Subcutaneous adipose tissue (tissue), 4 donors: ENCODE measurements around the gene CAMK2N1. TPM values are rescaled to one million over a fixed set of nuclear protein-coding genes. Genes with fewer than 3 reads are reported as not detected.

Experiments used
- CTCF ChIP-seq: fragments of 450-650 bp; IDR thresholded peaks from one replicate; pipeline ENCODE4 v1.5.1; 2016; ENCODE audit warnings: low read depth, mild to moderate bottlenecking, control low read depth, antibody characterized with exemption, moderate library complexity
- total RNA-seq, 4 donors: library from RNA; depleted of rRNA; stranded (reverse); fragments of >200 nt; gene quantifications; one replicate each; pipeline ENCODE4 v1.1.0, GENCODE V29; 2016

The CAMK2N1 gene
- total RNA-seq, 4 donors from 2014 or later, result 3.2 to 13.2 (median 4.2) TPM

- no peak for TF ChIP-seq CTCF
Observed at GRCh38 chr1:20500716-20501115, 14.7 kb upstream of the CAMK2N1 start.

- TF ChIP-seq CTCF, result no peak
Observed at GRCh38 chr1:20499718-20500117, 13.7 kb upstream of the CAMK2N1 start.

GRCh38 chr1:20499105-20499504 lies 13.1 kb upstream of the CAMK2N1 start:
- TF ChIP-seq CTCF, result no peak

- no peak for TF ChIP-seq CTCF
Observed at GRCh38 chr1:20498116-20498515, 12.1 kb upstream of the CAMK2N1 start.

GRCh38 chr1:20497506-20497905 lies 11.5 kb upstream of the CAMK2N1 start:
- no peak for TF ChIP-seq CTCF

GRCh38 chr1:20496241-20496661 lies 10.2 kb upstream of the CAMK2N1 start:
- no peak for TF ChIP-seq CTCF

GRCh38 chr1:20495661-20496060 lies 9.7 kb upstream of the CAMK2N1 start:
- TF ChIP-seq CTCF, result no peak
